Measurements from ENCODE around the gene CACHD1.

Gene CACHD1

DNA sequence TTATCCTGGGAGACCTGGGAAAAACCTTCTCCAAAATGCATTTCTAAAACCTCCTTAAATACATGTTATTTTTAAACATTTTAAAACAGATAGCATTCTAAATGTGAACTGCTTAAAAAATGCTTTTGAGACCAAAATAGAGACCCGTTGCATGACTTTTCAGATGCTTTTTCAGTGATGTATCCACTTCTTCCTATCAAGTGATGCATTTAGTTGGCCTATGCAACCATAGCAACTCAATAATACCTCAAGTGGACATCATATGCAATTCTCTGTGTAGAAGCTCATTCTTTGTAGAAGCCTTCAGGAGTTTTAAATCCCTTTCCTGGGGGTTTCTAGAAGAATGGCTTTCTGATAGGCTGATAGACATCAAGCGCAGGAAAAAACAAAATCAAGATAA lies 180.5 kb downstream of the CACHD1 start:
- Histone ChIP-seq H3K9me3 (ENCODE audit: control insufficient read depth, insufficient read depth, low read length) (no peaks in the 10 kb centered on the region), H3K27ac (ENCODE audit: low read length) (no peak overlapping the region), H3K4me1 (ENCODE audit: control insufficient read depth, insufficient read depth, low read length) (no peaks in the 10 kb centered on the region; the same call in 1 of the 2 replicates), H3K27me3 (ENCODE audit: control insufficient read depth, insufficient read depth, low read length) (no peaks in the 10 kb centered on the region), H3K4me3 (ENCODE audit: low read length) (no peak overlapping the region), H3K36me3 (ENCODE audit: control insufficient read depth, insufficient read depth, low read length) (peaks cover 4% of the 10 kb centered on the region; the same call in 1 of the 2 replicates)
- no CpG with 5 or more reads among the region's 2 CpGs for WGBS (ENCODE audit: insufficient coverage, insufficient read length)
- DNase-seq (ENCODE audit: low read depth, low spot score): no peak

DNA sequence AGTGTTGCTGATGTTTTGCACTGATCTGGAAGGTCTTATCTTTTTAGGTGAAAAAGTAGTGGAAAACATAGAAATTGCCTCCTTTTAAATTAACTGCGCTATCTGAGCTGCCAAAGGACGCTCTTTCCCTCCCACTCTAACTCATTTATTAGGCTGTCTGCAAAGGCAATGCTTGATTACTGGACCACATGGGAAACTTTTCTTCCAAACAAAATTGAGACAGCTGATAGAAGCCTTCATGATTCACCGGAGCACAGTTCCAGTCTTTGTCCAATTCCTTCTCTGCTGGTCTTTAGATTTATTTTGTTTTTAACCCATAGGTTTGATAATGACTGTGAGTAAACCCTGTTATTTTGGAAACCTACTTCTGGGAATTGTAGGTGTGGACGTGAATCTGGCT lies 181.9 kb downstream of the CACHD1 start:
- H3K27ac ChIP-seq (ENCODE audit: low read length): no peak overlapping the region
- peaks cover 4% of the 10 kb centered on the region; the same call in 1 of the 2 replicates for H3K36me3 ChIP-seq (ENCODE audit: control insufficient read depth, insufficient read depth, low read length)
- H3K4me1 ChIP-seq (ENCODE audit: control insufficient read depth, insufficient read depth, low read length): no peaks in the 10 kb centered on the region; the same call in 1 of the 2 replicates
- no peak overlapping the region for H3K4me3 ChIP-seq (ENCODE audit: low read length)
- H3K27me3 ChIP-seq (ENCODE audit: control insufficient read depth, insufficient read depth, low read length): no peaks in the 10 kb centered on the region
- no peak for DNase-seq (ENCODE audit: low read depth, low spot score)
- H3K9me3 ChIP-seq (ENCODE audit: control insufficient read depth, insufficient read depth, low read length): no peaks in the 10 kb centered on the region
- no CpG with 5 or more reads among the region's 4 CpGs for WGBS (ENCODE audit: insufficient coverage, insufficient read length)

DNA sequence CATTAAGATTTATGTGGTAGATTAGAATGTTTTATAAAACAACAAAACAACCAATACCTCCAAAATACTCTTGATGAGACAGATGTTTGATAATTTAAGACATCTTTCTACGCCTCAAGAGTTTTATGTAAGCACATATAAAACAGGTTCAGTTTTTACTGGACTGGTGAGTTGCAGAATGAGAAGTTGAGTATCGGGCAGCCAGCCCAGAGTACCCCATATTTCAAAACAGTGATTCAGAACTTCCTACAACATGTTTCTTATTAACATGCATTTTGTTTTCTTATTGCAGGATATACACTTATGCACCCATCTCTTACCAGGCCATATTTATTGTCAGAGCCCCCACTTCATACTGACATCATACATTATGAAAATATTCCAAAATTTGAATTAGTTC lies 183.5 kb downstream of the CACHD1 start:
- Histone ChIP-seq H3K9me3 (ENCODE audit: control insufficient read depth, insufficient read depth, low read length) (no peaks in the 10 kb centered on the region), H3K4me1 (ENCODE audit: control insufficient read depth, insufficient read depth, low read length) (no peaks in the 10 kb centered on the region), H3K27me3 (ENCODE audit: control insufficient read depth, insufficient read depth, low read length) (no peaks in the 10 kb centered on the region), H3K4me3 (ENCODE audit: low read length) (no peak overlapping the region), H3K27ac (ENCODE audit: low read length) (no peak overlapping the region), H3K36me3 (ENCODE audit: control insufficient read depth, insufficient read depth, low read length) (peaks cover 4% of the 10 kb centered on the region; the same call in 1 of the 2 replicates)
- no CpG with 5 or more reads among the region's 2 CpGs for WGBS (ENCODE audit: insufficient coverage, insufficient read length)
- no peak for DNase-seq (ENCODE audit: low read depth, low spot score)

DNA sequence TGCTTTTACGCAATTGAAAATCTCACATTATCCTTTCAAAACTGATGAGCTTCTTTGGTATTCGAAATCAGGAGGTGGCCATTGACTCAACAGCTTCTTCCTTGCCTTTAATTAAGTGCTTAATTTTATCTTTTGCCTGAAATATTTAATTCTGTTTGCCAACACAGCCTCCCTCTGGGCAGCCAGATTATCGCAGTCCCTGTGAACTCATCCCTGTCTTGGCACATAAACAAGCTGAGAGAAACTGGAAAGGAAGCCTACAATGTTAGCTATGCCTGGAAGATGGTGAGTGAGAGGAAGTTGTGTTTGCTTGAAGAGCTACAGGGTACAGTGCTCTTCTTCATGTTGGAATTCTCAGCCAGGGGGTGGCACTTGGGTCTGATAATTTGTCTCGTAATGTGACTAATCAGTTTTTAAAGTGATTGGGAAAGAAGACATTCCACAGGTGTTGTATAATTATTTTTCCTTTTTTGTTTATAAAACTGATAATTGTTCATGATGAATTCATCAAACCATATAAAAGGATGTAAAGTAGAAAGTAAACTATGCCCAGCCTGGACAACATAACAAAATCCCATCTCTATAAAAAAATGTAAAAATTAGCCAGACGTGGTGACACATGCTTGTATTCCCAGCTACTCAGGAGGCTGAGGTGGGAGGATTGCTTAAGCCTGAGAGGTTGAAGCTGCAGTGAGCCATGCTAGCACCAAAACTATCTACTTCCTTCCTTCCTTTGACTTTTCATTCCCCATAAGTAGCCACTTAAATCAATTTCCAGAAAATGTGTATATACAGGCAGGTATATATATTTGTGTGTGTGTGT lies 184.8 kb downstream of the CACHD1 start:
- no peak for DNase-seq (ENCODE audit: low read depth, low spot score)
- Histone ChIP-seq H3K27me3 (ENCODE audit: control insufficient read depth, insufficient read depth, low read length) (no peaks in the 10 kb centered on the region), H3K9me3 (ENCODE audit: control insufficient read depth, insufficient read depth, low read length) (no peaks in the 10 kb centered on the region), H3K27ac (ENCODE audit: low read length) (no peak overlapping the region), H3K4me3 (ENCODE audit: low read length) (no peak overlapping the region), H3K36me3 (ENCODE audit: control insufficient read depth, insufficient read depth, low read length) (peaks cover 10% of the 10 kb centered on the region; the same call in 1 of the 2 replicates), H3K4me1 (ENCODE audit: control insufficient read depth, insufficient read depth, low read length) (no peaks in the 10 kb centered on the region)
- no CpG with 5 or more reads among the region's 5 CpGs for WGBS (ENCODE audit: insufficient coverage, insufficient read length)

DNA sequence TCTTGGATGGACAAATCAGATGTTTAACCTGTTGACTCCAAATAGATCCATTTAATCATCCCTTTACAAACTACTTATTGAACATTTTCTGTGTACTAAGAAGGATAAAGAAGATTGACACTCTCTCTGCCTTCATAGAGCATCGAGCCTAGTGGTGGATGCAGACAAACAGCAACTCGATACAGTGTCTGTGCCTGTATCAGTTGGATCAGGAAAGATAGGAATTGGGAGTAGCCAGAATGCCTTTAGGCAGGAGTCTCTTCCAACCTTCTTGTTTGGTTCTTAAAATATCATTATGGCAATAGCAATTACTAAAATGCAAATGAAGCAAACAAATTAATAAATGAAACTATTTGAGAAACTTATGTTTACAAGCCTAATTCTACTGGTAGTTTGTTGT lies 185.9 kb downstream of the CACHD1 start:
- no peak for DNase-seq (ENCODE audit: low read depth, low spot score)
- WGBS (ENCODE audit: insufficient coverage, insufficient read length): no CpG with 5 or more reads among the region's 2 CpGs
- peaks cover 11% of the 10 kb centered on the region; the same call in 1 of the 2 replicates for H3K36me3 ChIP-seq (ENCODE audit: control insufficient read depth, insufficient read depth, low read length)
- H3K4me3 ChIP-seq (ENCODE audit: low read length): no peak overlapping the region
- no peaks in the 10 kb centered on the region for H3K9me3 ChIP-seq (ENCODE audit: control insufficient read depth, insufficient read depth, low read length)
- H3K27ac ChIP-seq (ENCODE audit: low read length): no peak overlapping the region
- H3K27me3 ChIP-seq (ENCODE audit: control insufficient read depth, insufficient read depth, low read length): no peaks in the 10 kb centered on the region
- H3K4me1 ChIP-seq (ENCODE audit: control insufficient read depth, insufficient read depth, low read length): no peaks in the 10 kb centered on the region

DNA sequence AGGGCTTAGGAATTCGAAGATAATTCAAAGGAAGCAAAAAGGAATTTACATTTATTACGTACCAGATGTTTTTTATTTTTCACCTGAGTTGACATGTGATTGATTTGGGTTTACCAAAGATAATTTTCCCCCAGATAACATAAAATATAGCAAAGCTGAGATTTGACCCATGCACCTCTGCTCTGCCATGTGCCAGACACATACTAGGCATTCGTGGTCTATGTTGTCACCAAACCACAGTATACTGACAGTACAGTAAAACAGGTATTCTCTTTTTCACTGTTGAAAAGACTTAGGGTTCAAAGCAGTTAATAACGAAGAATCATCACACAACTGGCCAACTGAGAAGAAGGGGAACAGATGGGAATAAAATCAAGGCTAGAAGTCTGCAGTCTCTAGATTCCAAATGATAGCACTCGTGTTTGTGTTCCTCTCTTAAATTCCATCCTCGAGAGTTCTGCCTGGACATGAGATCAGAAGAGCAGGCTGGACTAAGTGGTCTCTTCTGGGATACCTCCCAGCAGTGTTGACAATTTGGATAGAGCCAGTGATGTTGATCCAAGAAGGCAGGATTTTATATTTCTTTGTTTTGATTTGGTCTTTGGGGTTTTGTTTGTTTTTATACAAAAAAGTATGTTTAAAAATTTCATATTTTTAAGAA lies 189.7 kb downstream of the CACHD1 start:
- Histone ChIP-seq H3K4me3 (ENCODE audit: low read length) (no peak overlapping the region), H3K27ac (ENCODE audit: low read length) (no peak overlapping the region), H3K4me1 (ENCODE audit: control insufficient read depth, insufficient read depth, low read length) (peaks cover 1% of the 10 kb centered on the region; the same call in 1 of the 2 replicates), H3K36me3 (ENCODE audit: control insufficient read depth, insufficient read depth, low read length) (peaks cover 11% of the 10 kb centered on the region; the same call in 1 of the 2 replicates), H3K9me3 (ENCODE audit: control insufficient read depth, insufficient read depth, low read length) (no peaks in the 10 kb centered on the region), H3K27me3 (ENCODE audit: control insufficient read depth, insufficient read depth, low read length) (no peaks in the 10 kb centered on the region)
- no CpG with 5 or more reads among the region's 6 CpGs for WGBS (ENCODE audit: insufficient coverage, insufficient read length)
- no peak for DNase-seq (ENCODE audit: low read depth, low spot score)

DNA sequence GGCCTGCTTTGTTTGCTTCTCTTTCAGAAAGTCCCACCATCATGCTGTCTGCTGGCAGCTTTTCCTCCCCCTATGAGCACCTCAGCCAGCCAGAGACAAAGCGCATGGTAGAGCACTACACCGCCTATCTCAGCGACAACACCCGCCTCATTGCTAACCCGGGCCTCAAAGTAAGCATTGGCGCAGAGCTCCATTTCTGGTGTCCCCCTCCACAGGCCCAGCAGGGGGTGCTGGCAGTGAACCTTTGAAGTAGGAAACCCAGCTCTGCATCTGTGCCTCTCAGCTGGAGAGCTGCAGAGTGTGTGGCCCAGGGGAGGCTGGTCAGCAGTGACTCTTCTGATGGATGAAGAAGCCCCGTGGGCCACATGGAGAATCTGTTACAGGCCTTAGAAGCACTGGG lies 193.7 kb downstream of the CACHD1 start:
- peaks cover 9% of the 10 kb centered on the region; the same call in 1 of the 2 replicates for H3K36me3 ChIP-seq (ENCODE audit: control insufficient read depth, insufficient read depth, low read length)
- H3K9me3 ChIP-seq (ENCODE audit: control insufficient read depth, insufficient read depth, low read length): no peaks in the 10 kb centered on the region
- H3K4me1 ChIP-seq (ENCODE audit: control insufficient read depth, insufficient read depth, low read length): peaks cover 1% of the 10 kb centered on the region; the same call in 1 of the 2 replicates
- no CpG with 5 or more reads among the region's 7 CpGs for WGBS (ENCODE audit: insufficient coverage, insufficient read length)
- no peaks in the 10 kb centered on the region for H3K27me3 ChIP-seq (ENCODE audit: control insufficient read depth, insufficient read depth, low read length)
- DNase-seq (ENCODE audit: low read depth, low spot score): no peak
- no peak overlapping the region for H3K27ac ChIP-seq (ENCODE audit: low read length)
- no peak overlapping the region for H3K4me3 ChIP-seq (ENCODE audit: low read length)

DNA sequence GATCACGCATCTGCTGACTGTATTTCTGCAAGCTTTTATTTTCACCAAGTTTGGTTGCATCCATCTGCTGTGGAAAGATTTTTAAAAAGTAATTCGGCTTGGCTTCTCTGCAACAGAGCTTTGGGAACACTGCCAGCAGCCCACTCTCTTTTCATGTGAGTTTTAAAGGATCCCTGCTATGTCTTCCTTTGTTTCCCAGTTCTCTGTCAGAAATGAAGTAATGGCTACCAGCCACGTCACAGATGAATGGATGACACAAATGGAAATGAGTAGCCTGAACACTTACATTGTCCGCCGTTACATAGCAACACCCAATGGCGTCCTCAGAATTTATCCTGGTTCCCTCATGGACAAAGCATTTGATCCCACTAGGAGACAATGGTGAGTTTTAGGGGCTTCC lies 194.4 kb downstream of the CACHD1 start:
- Histone ChIP-seq H3K9me3 (ENCODE audit: control insufficient read depth, insufficient read depth, low read length) (no peaks in the 10 kb centered on the region), H3K4me1 (ENCODE audit: control insufficient read depth, insufficient read depth, low read length) (peaks cover 1% of the 10 kb centered on the region; the same call in 1 of the 2 replicates), H3K27ac (ENCODE audit: low read length) (no peak overlapping the region), H3K27me3 (ENCODE audit: control insufficient read depth, insufficient read depth, low read length) (no peaks in the 10 kb centered on the region), H3K4me3 (ENCODE audit: low read length) (no peak overlapping the region), H3K36me3 (ENCODE audit: control insufficient read depth, insufficient read depth, low read length) (peaks cover 7% of the 10 kb centered on the region; the same call in 1 of the 2 replicates)
- WGBS (ENCODE audit: insufficient coverage, insufficient read length): no CpG with 5 or more reads among the region's 6 CpGs
- no peak for DNase-seq (ENCODE audit: low read depth, low spot score)

DNA sequence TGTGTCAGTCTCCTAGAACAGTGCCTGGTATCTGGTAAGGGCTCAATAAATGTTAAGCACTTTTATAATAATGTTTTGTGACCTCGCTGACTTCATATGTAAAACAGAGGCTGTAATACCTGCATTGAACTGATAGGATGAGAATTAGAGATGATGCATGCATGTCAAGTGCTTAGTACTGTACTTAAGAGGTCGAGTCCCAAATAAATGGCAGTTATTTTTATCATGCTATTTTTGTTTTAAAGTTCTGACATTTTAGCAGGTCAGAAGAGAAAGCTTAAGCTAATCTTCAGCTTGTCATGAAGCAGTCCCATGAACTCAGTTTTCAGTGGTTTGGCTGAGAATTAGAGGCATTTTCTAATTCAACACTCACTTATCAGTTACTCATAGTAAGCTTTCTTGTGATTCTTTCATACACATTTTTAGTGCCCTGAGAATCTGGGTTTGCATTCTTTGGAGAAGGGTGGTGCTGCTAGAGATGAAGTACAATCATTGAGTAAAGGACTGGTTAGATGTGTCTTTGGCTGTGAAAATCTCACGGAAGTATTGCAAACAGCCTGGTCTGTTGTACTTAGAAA lies 199.3 kb downstream of the CACHD1 start:
- Histone ChIP-seq H3K27me3 (ENCODE audit: control insufficient read depth, insufficient read depth, low read length) (no peaks in the 10 kb centered on the region), H3K4me1 (ENCODE audit: control insufficient read depth, insufficient read depth, low read length) (no peaks in the 10 kb centered on the region), H3K27ac (ENCODE audit: low read length) (no peak overlapping the region), H3K4me3 (ENCODE audit: low read length) (no peak overlapping the region), H3K36me3 (ENCODE audit: control insufficient read depth, insufficient read depth, low read length) (peaks cover 6% of the 10 kb centered on the region; the same call in 1 of the 2 replicates), H3K9me3 (ENCODE audit: control insufficient read depth, insufficient read depth, low read length) (no peaks in the 10 kb centered on the region)
- no peak for DNase-seq (ENCODE audit: low read depth, low spot score)
- no CpG with 5 or more reads among the region's 3 CpGs for WGBS (ENCODE audit: insufficient coverage, insufficient read length)

DNA sequence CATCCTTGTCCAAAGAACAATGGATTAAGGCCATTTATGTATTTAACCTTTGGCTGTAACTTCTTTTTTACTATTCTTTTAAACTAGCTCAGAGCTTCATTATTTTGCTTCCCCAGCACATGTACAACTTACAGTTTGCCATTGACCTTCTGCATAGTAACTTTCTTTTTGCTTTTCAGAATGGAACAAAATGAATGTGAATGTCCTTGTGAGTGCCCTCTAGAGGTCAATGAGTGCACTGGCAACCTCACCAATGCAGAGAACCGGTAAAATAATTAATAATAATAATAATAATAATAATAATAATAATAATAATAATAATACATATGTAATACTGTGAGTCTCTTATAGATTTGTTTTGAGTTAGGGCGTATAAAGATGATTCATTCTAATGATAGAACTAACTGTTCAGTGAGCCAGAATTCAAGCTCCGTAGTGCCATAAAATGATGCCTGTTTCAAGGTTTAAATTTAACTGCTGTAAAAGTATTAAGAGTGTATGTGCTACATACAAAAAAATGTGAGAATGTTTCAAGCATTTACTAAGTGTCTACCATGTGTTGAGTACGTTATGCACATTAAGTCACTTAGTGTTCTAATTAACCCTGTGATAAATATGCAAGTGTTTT lies 205.9 kb downstream of the CACHD1 start:
- H3K4me1 ChIP-seq (ENCODE audit: control insufficient read depth, insufficient read depth, low read length): no peaks in the 10 kb centered on the region
- no CpG with 5 or more reads among the region's 4 CpGs for WGBS (ENCODE audit: insufficient coverage, insufficient read length)
- H3K36me3 ChIP-seq (ENCODE audit: control insufficient read depth, insufficient read depth, low read length): peaks cover 27% of the 10 kb centered on the region
- no peak for DNase-seq (ENCODE audit: low read depth, low spot score)
- no peak overlapping the region for H3K4me3 ChIP-seq (ENCODE audit: low read length)
- H3K27ac ChIP-seq (ENCODE audit: low read length): no peak overlapping the region
- H3K27me3 ChIP-seq (ENCODE audit: control insufficient read depth, insufficient read depth, low read length): no peaks in the 10 kb centered on the region
- H3K9me3 ChIP-seq (ENCODE audit: control insufficient read depth, insufficient read depth, low read length): no peaks in the 10 kb centered on the region
